Mucosa of descending colon (tissue), 3 donors: ENCODE measurements around the gene PRG3. TPM values are rescaled to one million over a fixed set of nuclear protein-coding genes. Genes with fewer than 3 reads are reported as not detected.

Experiments used
- ATAC-seq: fragments of 200-7000 bp; cut with Tn5 transposase; one replicate; pipeline ENCODE4 v1.9.1; 2020; ENCODE audit warnings: mild to moderate bottlenecking, moderate library complexity
- DNase-seq, 3 donors: peaks; one replicate each; pipeline ENCODE4 v3.0.0-alpha.2; 2020
- H3K36me3 ChIP-seq: fragments of 200-600 bp; one replicate; pipeline ENCODE4 v1.8.0; 2021; ENCODE audit warnings: low read depth, mild to moderate bottlenecking
- H3K4me1 ChIP-seq: fragments of 200-600 bp; one replicate; pipeline ENCODE4 v1.8.0; 2021; ENCODE audit warnings: low read depth, mild to moderate bottlenecking
- H3K4me3 ChIP-seq: fragments of 200-600 bp; one replicate; pipeline ENCODE4 v1.8.0; 2021; ENCODE audit warnings: mild to moderate bottlenecking
- H3K9me3 ChIP-seq: fragments of 200-600 bp; one replicate; pipeline ENCODE4 v1.8.0; 2021; ENCODE audit warnings: mild to moderate bottlenecking
- intact Hi-C, 2 donors: fragments of 100-400 bp; cut with DNase I in 1 of 2; cut with micrococcal nuclease in 1 of 2; formaldehyde crosslinking; loops; one replicate each; pipeline versions ENCODE4 v1.11.0 to v1.11.1; 2022; cut with DNase I, micrococcal nuclease
- total RNA-seq, 3 donors: library from RNA; stranded (reverse); fragmentation: NEBNext Ultra II Directional in 2 of 3; extraction: Animal tissue kit (Norgen Biotek cat#: 25700) in 2 of 3; gene quantifications; one replicate each; pipeline versions ENCODE4 v1.2.1 to v1.2.4, GENCODE V29; 2021 to 2023
- TF ChIP-seq, protein P1 (sequence below): fragments of 200-600 bp; IDR thresholded peaks from one replicate; pipeline ENCODE4 v1.8.0; 2022; ENCODE audit warnings: antibody characterized with exemption, mild to moderate bottlenecking
- donor health status: DM: no; HTN: no; CAD: no; lungs with moderate emphysema.
- donor health status: DM: no; HTN: no; CAD: no.
- donor health status: DM: no; HTN: yes; CAD: no.

The PRG3 gene
- total RNA-seq, 3 donors from 2014 or later, result not detected

GRCh38 chr11:57414612-57415212 lies 33.8 kb upstream of the PRG3 start:
- TF ChIP-seq, protein P1, sequence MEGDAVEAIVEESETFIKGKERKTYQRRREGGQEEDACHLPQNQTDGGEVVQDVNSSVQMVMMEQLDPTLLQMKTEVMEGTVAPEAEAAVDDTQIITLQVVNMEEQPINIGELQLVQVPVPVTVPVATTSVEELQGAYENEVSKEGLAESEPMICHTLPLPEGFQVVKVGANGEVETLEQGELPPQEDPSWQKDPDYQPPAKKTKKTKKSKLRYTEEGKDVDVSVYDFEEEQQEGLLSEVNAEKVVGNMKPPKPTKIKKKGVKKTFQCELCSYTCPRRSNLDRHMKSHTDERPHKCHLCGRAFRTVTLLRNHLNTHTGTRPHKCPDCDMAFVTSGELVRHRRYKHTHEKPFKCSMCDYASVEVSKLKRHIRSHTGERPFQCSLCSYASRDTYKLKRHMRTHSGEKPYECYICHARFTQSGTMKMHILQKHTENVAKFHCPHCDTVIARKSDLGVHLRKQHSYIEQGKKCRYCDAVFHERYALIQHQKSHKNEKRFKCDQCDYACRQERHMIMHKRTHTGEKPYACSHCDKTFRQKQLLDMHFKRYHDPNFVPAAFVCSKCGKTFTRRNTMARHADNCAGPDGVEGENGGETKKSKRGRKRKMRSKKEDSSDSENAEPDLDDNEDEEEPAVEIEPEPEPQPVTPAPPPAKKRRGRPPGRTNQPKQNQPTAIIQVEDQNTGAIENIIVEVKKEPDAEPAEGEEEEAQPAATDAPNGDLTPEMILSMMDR, result no peak
- Histone ChIP-seq H3K4me1 (no peaks in the 10 kb centered on the region), H3K4me3 (no peak overlapping the region), H3K9me3 (no peaks in the 10 kb centered on the region), H3K36me3 (no peaks in the 10 kb centered on the region)
- DNase-seq, result no peak
- intact Hi-C loops, result no loop called here
- ATAC-seq, result no peak

GRCh38 chr11:57413681-57414080 lies 32.7 kb upstream of the PRG3 start:
- no peak for DNase-seq
- Histone ChIP-seq H3K4me3 (no peak overlapping the region), H3K4me1 (no peaks in the 10 kb centered on the region), H3K36me3 (no peaks in the 10 kb centered on the region), H3K9me3 (no peaks in the 10 kb centered on the region)
- TF ChIP-seq, protein P1, result no peak
- intact Hi-C loops, result no loop called here
- no peak for ATAC-seq

GRCh38 chr11:57410287-57410686 lies 29.3 kb upstream of the PRG3 start:
- Histone ChIP-seq H3K4me3 (no peak overlapping the region), H3K36me3 (no peaks in the 10 kb centered on the region), H3K9me3 (no peaks in the 10 kb centered on the region), H3K4me1 (no peaks in the 10 kb centered on the region)
- TF ChIP-seq, protein P1, result no peak
- no peak for ATAC-seq
- DNase-seq, result no peak
- intact Hi-C loops, result no loop called here

DNA sequence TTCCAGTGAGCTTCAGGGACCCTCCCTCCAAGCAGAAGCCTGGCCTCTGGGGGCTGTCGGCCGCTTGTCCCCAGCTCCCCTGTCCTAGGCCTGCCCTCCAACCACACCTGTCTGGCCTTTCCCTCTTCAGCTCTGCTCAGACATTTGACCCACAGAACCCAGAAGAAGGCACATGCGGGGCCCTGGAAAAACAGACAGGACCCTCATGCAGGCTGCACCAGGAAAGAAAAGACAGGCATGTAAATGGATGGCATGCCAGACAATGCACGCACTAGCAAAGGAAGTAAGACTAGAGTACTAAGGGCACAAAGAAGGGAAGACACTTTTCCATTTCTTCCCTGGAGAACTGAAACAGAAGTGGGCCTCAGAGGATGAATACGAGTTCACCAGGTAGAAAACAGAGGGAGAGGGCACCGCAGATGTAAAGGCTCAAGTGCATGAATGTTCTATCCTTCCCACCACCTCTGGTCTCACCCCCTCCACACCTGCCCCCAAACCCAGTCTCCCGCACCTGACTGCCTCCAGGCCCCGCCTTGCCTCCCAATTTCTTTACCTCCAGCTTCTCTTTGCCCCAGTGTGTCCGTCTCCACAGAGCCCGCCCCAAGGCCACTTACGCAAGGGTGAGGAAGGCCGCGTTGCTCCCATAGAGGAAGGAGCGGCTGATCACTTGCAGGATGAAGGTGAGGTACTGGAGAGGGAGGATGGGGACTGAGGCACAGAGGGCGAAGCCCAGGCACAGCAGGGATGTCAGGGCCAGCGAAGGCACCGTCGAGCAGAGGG lies 28.6 kb upstream of the PRG3 start:
- TF ChIP-seq, protein P1, result no peak
- intact Hi-C loops, result no loop called here
- DNase-seq, result no peak
- ATAC-seq, result no peak
- Histone ChIP-seq H3K36me3 (no peaks in the 10 kb centered on the region), H3K4me3 (no peak overlapping the region), H3K4me1 (no peaks in the 10 kb centered on the region), H3K9me3 (no peaks in the 10 kb centered on the region)

GRCh38 chr11:57408771-57409170 lies 27.8 kb upstream of the PRG3 start:
- Histone ChIP-seq H3K9me3 (no peaks in the 10 kb centered on the region), H3K4me1 (no peaks in the 10 kb centered on the region), H3K4me3 (no peak overlapping the region), H3K36me3 (no peaks in the 10 kb centered on the region)
- ATAC-seq (no peak), DNase-seq (no peak)
- intact Hi-C loops, result no loop called here
- TF ChIP-seq, protein P1, result no peak
